ENCODE data around the gene ZIM2.

DNA sequence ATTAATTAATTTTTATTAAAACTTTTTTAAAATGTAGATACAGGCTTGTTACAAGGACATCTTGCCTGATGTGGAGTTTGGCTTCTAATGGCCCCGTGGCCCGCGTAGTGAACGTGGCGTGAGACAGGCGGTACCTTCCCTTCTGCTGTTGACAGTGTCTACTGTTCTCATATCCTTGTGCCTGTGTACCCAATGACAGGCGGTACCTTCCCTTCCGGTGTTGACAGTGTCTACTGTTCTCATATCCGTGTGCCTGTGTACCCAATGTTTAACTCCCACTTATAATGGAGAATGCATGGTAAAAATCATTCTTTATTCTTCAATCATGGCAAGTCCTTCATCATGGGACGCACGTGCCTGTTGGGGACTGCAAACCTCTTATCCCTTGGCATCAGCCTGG, 89.9 kb downstream of the ZIM2 start:
- TF ChIP-seq, protein P1, sequence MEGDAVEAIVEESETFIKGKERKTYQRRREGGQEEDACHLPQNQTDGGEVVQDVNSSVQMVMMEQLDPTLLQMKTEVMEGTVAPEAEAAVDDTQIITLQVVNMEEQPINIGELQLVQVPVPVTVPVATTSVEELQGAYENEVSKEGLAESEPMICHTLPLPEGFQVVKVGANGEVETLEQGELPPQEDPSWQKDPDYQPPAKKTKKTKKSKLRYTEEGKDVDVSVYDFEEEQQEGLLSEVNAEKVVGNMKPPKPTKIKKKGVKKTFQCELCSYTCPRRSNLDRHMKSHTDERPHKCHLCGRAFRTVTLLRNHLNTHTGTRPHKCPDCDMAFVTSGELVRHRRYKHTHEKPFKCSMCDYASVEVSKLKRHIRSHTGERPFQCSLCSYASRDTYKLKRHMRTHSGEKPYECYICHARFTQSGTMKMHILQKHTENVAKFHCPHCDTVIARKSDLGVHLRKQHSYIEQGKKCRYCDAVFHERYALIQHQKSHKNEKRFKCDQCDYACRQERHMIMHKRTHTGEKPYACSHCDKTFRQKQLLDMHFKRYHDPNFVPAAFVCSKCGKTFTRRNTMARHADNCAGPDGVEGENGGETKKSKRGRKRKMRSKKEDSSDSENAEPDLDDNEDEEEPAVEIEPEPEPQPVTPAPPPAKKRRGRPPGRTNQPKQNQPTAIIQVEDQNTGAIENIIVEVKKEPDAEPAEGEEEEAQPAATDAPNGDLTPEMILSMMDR (IDR thresholded peaks at IDR 0.05), result no peak
- TF ChIP-seq POLR2AphosphoS5 (IDR thresholded peaks at IDR 0.05), result no peak

Measured in upper lobe of left lung (tissue), 4 donors.